ENCODE results near the gene IRF1.
"Not testable (repeated sequence)": the region's sequence is repeated elsewhere in the genome, so short reads cannot be mapped to it uniquely, and the experiment has no call there.

Gene IRF1

GRCh38 chr5:132486318-132487094 lies 4.1 kb downstream of the IRF1 start:
- DNase-seq (ENCODE audit: low read depth), result no peak

- no peak for DNase-seq (ENCODE audit: low read depth)
Observed at GRCh38 chr5:132485641-132486317, 4.8 kb downstream of the IRF1 start.

GRCh38 chr5:132484876-132485640 lies 5.5 kb downstream of the IRF1 start:
- DNase-seq (ENCODE audit: low read depth), result not testable (repeated sequence)

GRCh38 chr5:132484391-132484725 lies 6.2 kb downstream of the IRF1 start:
- no peak for DNase-seq (ENCODE audit: low read depth)

- no peak for DNase-seq (ENCODE audit: low read depth)
Observed at GRCh38 chr5:132483661-132484390, 6.7 kb downstream of the IRF1 start.

GRCh38 chr5:132483101-132483500 lies 7.5 kb downstream of the IRF1 start:
- DNase-seq (ENCODE audit: low read depth), result no peak

GRCh38 chr5:132481596-132482211 lies 8.9 kb downstream of the IRF1 start:
- no peak for DNase-seq (ENCODE audit: low read depth)

GRCh38 chr5:132480893-132481595 lies 9.5 kb downstream of the IRF1 start:
- DNase-seq (ENCODE audit: low read depth), result no peak

GRCh38 chr5:132480546-132480892 lies 10.1 kb downstream of the IRF1 start:
- DNase-seq (ENCODE audit: low read depth), result no peak

GRCh38 chr5:132480042-132480441 lies 10.5 kb downstream of the IRF1 start:
- no peak for DNase-seq (ENCODE audit: low read depth)

- no peak for DNase-seq (ENCODE audit: low read depth)
Observed at GRCh38 chr5:132479111-132479951, 11.2 kb downstream of the IRF1 start.

- no peak for DNase-seq (ENCODE audit: low read depth)
Observed at GRCh38 chr5:132478366-132478871, 12.2 kb downstream of the IRF1 start.

- no peak for DNase-seq (ENCODE audit: low read depth)
Observed at GRCh38 chr5:132477784-132478365, 12.7 kb downstream of the IRF1 start.

GRCh38 chr5:132476876-132477781 lies 13.4 kb downstream of the IRF1 start:
- no peak for DNase-seq (ENCODE audit: low read depth)

GRCh38 chr5:132475987-132476875 lies 14.3 kb downstream of the IRF1 start:
- DNase-seq (ENCODE audit: low read depth), result no peak

- no peak for DNase-seq (ENCODE audit: low read depth)
Observed at GRCh38 chr5:132475497-132475882, 15.1 kb downstream of the IRF1 start.

GRCh38 chr5:132474881-132475496 lies 15.6 kb downstream of the IRF1 start:
- no peak for DNase-seq (ENCODE audit: low read depth)

Data from stimulated activated CD8-positive, alpha-beta memory T cell treated with anti-CD3 and anti-CD28 coated beads, Interleukin-4, amount 100 ng/mL, for 24 hours (primary cell).